Measurements from ENCODE around the gene MYL9.
A peak's percentile ranks its signal among the peaks of the same experiment; 100 is the strongest.

The MYL9 gene

GRCh38 chr20:36573798-36574365 lies 32.6 kb downstream of the MYL9 start:
- in situ Hi-C loops (cut with MboI; ENCODE audit: low sequenced_read_pairs) = no loop called here
- Histone ChIP-seq H3K9me3 (no peaks in the 10 kb centered on the region), H3K36me3 (replicated peaks) (peaks cover 6% of the 10 kb centered on the region), H3K4me1 (peaks cover 24% of the 10 kb centered on the region), H3K4me3 (peak overlapping the region; percentile 88), H3K27me3 (ENCODE audit: low read depth) (no peaks in the 10 kb centered on the region)
- DNase-seq (ENCODE audit: low spot score in 2 of 2) = peak in 1 of 2 experiments; percentile 21

DNA sequence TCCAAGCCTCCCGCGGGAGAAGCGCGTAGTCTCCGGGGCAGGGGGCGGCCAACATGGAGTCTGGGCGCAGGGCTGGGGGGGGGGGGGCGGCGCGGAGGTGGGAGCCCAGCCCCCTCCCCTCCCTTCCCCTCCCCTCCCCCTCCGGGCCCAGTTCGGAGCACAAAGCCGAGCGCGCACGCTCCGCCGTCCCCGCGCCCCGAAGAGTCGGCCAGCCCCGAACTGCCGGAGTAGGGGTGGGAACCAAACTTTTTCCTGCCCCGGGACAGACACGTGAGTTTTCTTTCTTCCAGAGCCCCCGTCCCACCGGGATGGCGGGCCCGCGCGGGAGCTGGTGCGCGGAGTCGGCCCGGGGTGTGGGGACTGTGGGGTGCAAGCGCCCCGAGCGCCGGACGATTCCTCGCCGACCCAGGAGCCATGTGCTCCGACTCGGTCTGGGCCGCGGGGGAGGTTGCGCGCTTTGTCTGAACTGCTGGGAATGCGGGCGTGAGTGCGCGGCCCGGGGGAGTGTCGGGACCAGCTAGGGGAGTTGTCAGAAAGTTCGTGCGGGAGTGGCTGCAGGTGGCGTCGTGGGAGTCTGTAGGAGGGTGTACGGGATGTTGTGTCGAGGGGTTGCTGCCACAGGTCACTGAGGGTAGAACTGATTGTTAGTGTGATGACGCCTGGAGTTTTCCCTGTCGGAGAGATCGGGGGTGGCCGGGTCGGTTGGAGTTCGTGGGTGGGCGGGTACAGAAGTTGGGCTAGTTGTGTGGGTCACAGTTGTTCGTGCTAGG lies 33.2 kb downstream of the MYL9 start:
- peaks cover 24% of the 10 kb centered on the region for H3K4me1 ChIP-seq
- no peaks in the 10 kb centered on the region for H3K27me3 ChIP-seq (ENCODE audit: low read depth)
- peak overlapping the region; percentile 88 for H3K4me3 ChIP-seq
- peak; percentile 28 to 79 for DNase-seq (ENCODE audit: low spot score in 2 of 2)
- no peaks in the 10 kb centered on the region for H3K9me3 ChIP-seq
- peaks cover 13% of the 10 kb centered on the region for H3K36me3 ChIP-seq (replicated peaks)
- in situ Hi-C loops (cut with MboI; ENCODE audit: low sequenced_read_pairs) = no loop called here

DNA sequence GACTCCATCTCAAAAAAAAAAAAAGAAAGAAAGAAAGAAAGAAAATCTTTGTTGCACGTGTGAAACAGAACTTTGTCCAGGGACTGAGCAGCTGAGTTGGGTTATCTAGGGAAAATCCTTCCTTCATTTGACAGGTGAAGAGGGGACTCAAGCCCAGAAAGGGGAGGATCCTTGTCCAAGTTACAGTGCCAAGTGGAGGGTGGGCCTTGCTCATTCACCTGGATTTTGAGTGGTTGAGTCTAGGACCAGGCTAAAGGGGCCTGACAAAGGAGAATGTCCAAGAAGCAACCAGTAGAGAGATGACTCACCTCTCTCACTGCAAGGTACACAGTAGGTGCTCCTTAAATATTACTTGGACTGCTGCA lies 34.7 kb downstream of the MYL9 start:
- DNase-seq (ENCODE audit: low spot score in 2 of 2) = no peak
- peaks cover 25% of the 10 kb centered on the region for H3K36me3 ChIP-seq (replicated peaks)
- peaks cover 24% of the 10 kb centered on the region for H3K4me1 ChIP-seq
- in situ Hi-C loops (cut with MboI; ENCODE audit: low sequenced_read_pairs) = no loop called here
- H3K4me3 ChIP-seq = no peak overlapping the region
- no peaks in the 10 kb centered on the region for H3K27me3 ChIP-seq (ENCODE audit: low read depth)
- no peaks in the 10 kb centered on the region for H3K9me3 ChIP-seq

GRCh38 chr20:36578356-36579041 lies 37.2 kb downstream of the MYL9 start:
- in situ Hi-C loops (cut with MboI; ENCODE audit: low sequenced_read_pairs) = no loop called here
- H3K36me3 ChIP-seq (replicated peaks) = peaks cover 42% of the 10 kb centered on the region
- DNase-seq (ENCODE audit: low spot score in 2 of 2) = no peak
- no peaks in the 10 kb centered on the region for H3K9me3 ChIP-seq
- H3K4me1 ChIP-seq = peaks cover 5% of the 10 kb centered on the region; the same call in 1 of the 2 replicates
- no peak overlapping the region for H3K4me3 ChIP-seq
- H3K27me3 ChIP-seq (ENCODE audit: low read depth) = no peaks in the 10 kb centered on the region

DNA sequence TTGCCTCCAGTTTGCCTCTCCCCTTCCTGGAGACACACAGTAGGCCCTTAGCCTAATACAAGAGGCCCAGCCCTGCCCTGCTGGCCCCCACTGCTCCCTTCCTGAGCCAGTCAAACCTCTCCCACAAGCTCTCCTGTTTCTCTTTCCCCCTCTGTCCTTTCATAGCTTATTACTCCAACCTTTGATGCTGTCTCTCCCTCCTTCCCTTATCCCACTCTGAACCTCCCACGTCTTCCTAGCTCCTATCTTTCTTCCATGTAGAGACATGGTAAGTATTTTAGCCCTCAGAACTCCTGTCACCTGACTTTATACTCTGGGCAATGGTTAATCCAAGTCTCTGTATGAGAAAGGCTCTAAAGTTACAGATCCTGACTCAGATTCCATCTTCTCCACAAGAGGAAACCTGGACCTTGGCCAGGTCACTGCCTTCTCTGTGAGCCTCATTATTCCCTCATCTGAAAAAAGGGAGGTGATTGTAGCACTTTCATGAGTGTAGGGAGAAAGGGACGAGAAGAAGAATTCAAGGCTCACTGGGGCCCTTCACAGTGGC lies 38.8 kb downstream of the MYL9 start:
- in situ Hi-C loops (cut with MboI; ENCODE audit: low sequenced_read_pairs) = no loop called here
- peaks cover 14% of the 10 kb centered on the region for H3K4me1 ChIP-seq
- DNase-seq (ENCODE audit: low spot score in 2 of 2) = no peak
- no peaks in the 10 kb centered on the region for H3K27me3 ChIP-seq (ENCODE audit: low read depth)
- H3K4me3 ChIP-seq = no peak overlapping the region
- H3K36me3 ChIP-seq (replicated peaks) = peaks cover 46% of the 10 kb centered on the region
- H3K9me3 ChIP-seq = no peaks in the 10 kb centered on the region

DNA sequence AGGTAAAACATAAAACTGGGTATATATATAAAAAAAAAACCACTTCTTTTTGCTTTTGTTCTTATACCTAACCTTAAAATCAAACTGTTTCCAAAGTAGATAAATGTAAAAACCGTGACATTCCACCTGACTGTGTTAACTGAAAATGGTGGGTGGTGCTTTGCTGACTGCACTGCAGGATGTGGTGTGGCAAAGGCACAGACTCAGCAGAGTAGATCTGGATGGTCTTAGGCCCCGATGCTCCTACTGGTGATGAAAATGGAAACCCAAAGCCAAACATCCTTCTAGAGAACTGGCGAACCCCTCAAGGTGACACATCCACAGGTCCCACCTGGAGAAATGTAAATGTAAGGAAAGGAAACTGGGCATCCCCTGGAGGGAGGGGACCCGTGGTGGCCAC lies 41.0 kb downstream of the MYL9 start:
- no peaks in the 10 kb centered on the region for H3K27me3 ChIP-seq (ENCODE audit: low read depth)
- H3K4me3 ChIP-seq = no peak overlapping the region
- in situ Hi-C loops (cut with MboI; ENCODE audit: low sequenced_read_pairs) = no loop called here
- H3K36me3 ChIP-seq (replicated peaks) = peaks cover 53% of the 10 kb centered on the region
- H3K4me1 ChIP-seq = peaks cover 20% of the 10 kb centered on the region
- DNase-seq (ENCODE audit: low spot score in 2 of 2) = no peak
- no peaks in the 10 kb centered on the region for H3K9me3 ChIP-seq

DNA sequence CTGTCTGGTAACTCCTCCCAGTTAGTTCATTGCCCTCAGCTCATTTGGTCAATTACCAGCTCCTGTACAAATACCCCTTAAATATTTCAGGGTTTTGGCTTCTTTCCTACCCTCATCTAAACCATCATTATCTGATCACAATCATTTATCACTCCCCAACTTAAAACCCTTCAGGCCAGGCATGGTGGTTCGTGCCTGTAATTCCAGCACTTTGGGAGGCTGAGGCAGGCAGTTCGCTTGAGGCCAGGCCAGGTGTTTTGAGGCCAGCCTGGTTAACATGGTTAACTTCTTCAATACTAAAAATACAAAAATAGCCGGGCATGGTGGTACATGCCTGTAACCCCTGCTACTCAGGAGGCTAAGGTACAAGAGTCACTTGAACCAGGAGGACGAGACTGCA lies 41.5 kb downstream of the MYL9 start:
- Histone ChIP-seq H3K4me3 (no peak overlapping the region), H3K27me3 (ENCODE audit: low read depth) (no peaks in the 10 kb centered on the region), H3K9me3 (no peaks in the 10 kb centered on the region), H3K4me1 (peaks cover 20% of the 10 kb centered on the region), H3K36me3 (replicated peaks) (peaks cover 53% of the 10 kb centered on the region)
- in situ Hi-C loops (cut with MboI; ENCODE audit: low sequenced_read_pairs) = no loop called here
- no peak for DNase-seq (ENCODE audit: low spot score in 2 of 2)

GRCh38 chr20:36584018-36584481 lies 42.7 kb downstream of the MYL9 start:
- Histone ChIP-seq H3K4me1 (peaks cover 20% of the 10 kb centered on the region), H3K27me3 (ENCODE audit: low read depth) (no peaks in the 10 kb centered on the region), H3K36me3 (replicated peaks) (peaks cover 48% of the 10 kb centered on the region), H3K9me3 (no peaks in the 10 kb centered on the region), H3K4me3 (no peak overlapping the region)
- in situ Hi-C loops (cut with MboI; ENCODE audit: low sequenced_read_pairs) = no loop called here
- no peak for DNase-seq (ENCODE audit: low spot score in 2 of 2)

- DNase-seq (ENCODE audit: low spot score in 2 of 2) = peak; percentile 91 to 99
- Histone ChIP-seq H3K27me3 (ENCODE audit: low read depth) (no peaks in the 10 kb centered on the region), H3K36me3 (replicated peaks) (peaks cover 41% of the 10 kb centered on the region), H3K4me1 (peaks cover 20% of the 10 kb centered on the region), H3K9me3 (no peaks in the 10 kb centered on the region), H3K4me3 (no peak overlapping the region)
- in situ Hi-C loops (cut with MboI; ENCODE audit: low sequenced_read_pairs) = no loop called here
Observed at GRCh38 chr20:36585410-36586125, 44.2 kb downstream of the MYL9 start.

GRCh38 chr20:36587388-36588070 lies 46.2 kb downstream of the MYL9 start:
- Histone ChIP-seq H3K9me3 (no peaks in the 10 kb centered on the region), H3K4me1 (peaks cover 25% of the 10 kb centered on the region), H3K4me3 (no peak overlapping the region), H3K27me3 (ENCODE audit: low read depth) (no peaks in the 10 kb centered on the region), H3K36me3 (replicated peaks) (peaks cover 40% of the 10 kb centered on the region)
- in situ Hi-C loops (cut with MboI; ENCODE audit: low sequenced_read_pairs) = no loop called here
- DNase-seq (ENCODE audit: low spot score in 2 of 2) = no peak

- H3K27me3 ChIP-seq (ENCODE audit: low read depth) = no peaks in the 10 kb centered on the region
- H3K4me1 ChIP-seq = peaks cover 5% of the 10 kb centered on the region
- H3K36me3 ChIP-seq (replicated peaks) = peaks cover 49% of the 10 kb centered on the region
- in situ Hi-C loops (cut with MboI; ENCODE audit: low sequenced_read_pairs) = no loop called here
- no peaks in the 10 kb centered on the region for H3K9me3 ChIP-seq
- H3K4me3 ChIP-seq = no peak overlapping the region
- no peak for DNase-seq (ENCODE audit: low spot score in 2 of 2)
Observed at GRCh38 chr20:36591281-36591680, 50.0 kb downstream of the MYL9 start.

DNA sequence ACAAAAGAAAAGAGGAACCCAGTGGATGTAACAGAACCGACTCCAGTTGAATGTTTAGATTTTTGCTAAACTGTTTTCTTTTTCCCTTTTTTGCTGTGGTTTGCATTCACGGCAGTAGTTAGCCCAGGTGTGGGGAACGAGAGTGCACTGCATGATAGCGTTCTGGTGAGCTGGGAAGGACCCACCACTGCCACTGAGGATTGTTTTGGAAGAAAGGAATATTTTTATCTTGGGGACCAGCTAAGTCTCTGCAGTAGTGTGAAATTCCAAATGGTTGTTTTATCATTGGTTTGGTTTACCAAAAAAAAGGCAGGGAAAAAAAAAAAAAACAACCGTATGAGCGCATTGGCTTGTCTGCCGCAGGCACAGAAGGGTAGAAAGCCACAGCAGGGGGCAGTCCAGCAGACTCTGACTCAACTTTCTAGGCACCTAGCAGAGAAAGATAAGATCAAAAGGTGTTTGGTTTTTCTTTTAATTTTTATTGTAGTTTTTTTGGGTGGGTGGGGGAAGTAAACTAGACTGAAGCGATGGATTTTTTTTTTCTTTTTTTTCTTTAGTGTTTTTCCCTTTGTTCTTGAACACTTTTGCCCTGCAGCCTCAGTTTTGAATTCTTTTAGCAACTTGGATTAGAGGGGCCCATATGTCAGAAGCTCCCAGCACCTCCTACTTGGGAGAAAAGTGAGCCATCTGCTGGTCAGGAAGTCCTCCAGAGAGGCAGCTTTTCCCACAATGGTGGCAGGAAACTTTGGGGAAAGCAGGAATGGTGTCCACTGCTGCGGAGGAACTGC lies 50.7 kb downstream of the MYL9 start:
- H3K27me3 ChIP-seq (ENCODE audit: low read depth) = no peaks in the 10 kb centered on the region
- peaks cover 5% of the 10 kb centered on the region for H3K4me1 ChIP-seq
- H3K36me3 ChIP-seq (replicated peaks) = peaks cover 46% of the 10 kb centered on the region
- in situ Hi-C loops (cut with MboI; ENCODE audit: low sequenced_read_pairs) = no loop called here
- H3K4me3 ChIP-seq = no peak overlapping the region
- peak; percentile 62 to 64 for DNase-seq (ENCODE audit: low spot score in 2 of 2)
- H3K9me3 ChIP-seq = no peaks in the 10 kb centered on the region

Measured in HAP-1 (cell line).